ENCODE results near the gene SKI.

Gene SKI

DNA sequence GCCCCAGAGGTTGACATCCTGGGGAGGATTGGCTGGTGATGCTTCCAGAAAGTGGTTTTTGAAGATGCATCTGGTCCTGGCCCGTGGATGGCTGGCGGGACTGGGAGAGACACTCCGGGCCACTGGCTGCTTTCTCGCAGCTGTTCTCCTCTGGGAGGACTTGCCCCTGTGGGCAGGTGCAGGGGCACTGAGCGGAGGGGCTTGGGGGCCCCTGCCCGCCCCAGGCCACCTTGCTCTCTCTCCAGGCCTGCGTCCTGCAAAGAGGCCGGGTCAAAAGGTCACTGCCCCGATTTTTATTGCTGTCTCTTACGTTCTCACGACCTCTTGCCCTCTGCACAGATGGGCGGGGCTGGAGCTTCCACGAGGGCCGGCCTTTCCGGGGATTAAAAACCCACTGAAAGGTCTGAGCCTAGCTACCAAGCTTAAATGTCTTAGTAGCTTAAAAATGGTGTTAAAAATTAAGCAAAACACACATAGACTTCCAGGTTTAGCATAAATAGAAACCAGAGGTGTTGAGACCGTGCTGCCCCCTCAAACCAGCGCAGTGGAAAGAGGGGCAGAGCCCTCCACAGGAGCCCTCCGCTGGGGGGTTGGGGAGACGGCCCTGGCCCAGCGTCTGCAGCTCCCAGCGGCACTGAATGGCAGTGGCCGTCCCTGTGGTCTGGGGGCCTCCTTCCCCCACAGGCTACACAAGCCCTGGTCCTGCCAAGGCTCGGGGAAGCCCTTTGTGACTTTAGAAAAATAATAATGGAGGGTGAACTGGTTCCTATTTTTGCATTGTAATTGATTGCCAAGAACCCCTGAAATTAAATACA, 43.9 kb downstream of the SKI start:
- peaks cover 7% of the 10 kb centered on the region for H3K36me3 Mint-ChIP-seq (ENCODE audit: low read depth)

DNA sequence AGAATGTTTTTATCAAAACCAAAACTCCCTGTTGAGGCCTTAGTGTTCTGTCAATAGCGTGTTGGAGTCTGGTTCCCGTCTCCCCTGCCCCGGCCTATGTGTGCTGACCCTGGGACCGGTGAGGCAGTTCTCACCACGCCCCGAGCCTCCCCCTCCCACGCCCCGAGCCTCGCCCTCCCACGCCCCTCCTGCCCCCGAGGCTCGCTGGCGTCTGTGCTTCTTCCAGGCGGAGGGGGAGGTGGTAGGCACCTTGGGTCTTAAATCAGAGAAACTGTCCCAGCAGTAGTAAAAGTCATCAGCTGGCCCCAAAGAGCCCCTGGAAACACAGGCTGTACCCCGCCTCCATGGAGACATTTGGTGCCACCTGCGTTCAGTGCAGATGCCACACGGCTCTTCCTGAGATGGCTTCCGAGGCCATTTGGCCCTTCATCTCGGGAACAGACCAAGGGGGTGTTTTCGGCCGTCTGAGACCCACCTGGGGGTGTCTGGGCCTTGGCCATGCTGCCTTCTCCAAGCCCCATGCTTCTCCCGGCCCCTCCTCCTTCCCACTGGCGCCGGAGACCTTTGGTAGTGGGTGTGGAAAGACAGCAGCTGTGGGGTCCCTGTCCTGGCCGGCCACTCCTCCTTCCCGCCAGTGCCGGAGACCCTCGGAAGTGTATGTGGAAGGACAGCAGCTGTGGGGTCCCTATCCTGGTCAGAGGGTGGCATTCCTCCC, 44.7 kb downstream of the SKI start:
- Mint-ChIP-seq H3K27ac (peak overlapping the region; percentile 75), H3K27me3 (no peaks in the 10 kb centered on the region), H3K9me3 (no peaks in the 10 kb centered on the region), H3K4me1 (ENCODE audit: low read depth) (peaks cover 72% of the 10 kb centered on the region), H3K4me3 (no peak overlapping the region), H3K36me3 (ENCODE audit: low read depth) (peaks cover 15% of the 10 kb centered on the region)
- DNase-seq: no peak

More for the DNA sequence above, 43.9 kb downstream of the SKI start:
- Mint-ChIP-seq H3K4me1 (ENCODE audit: low read depth) (peaks cover 71% of the 10 kb centered on the region), H3K27me3 (no peaks in the 10 kb centered on the region), H3K4me3 (no peak overlapping the region), H3K27ac (peak overlapping the region; percentile 77), H3K9me3 (no peaks in the 10 kb centered on the region)
- DNase-seq: no peak

DNA sequence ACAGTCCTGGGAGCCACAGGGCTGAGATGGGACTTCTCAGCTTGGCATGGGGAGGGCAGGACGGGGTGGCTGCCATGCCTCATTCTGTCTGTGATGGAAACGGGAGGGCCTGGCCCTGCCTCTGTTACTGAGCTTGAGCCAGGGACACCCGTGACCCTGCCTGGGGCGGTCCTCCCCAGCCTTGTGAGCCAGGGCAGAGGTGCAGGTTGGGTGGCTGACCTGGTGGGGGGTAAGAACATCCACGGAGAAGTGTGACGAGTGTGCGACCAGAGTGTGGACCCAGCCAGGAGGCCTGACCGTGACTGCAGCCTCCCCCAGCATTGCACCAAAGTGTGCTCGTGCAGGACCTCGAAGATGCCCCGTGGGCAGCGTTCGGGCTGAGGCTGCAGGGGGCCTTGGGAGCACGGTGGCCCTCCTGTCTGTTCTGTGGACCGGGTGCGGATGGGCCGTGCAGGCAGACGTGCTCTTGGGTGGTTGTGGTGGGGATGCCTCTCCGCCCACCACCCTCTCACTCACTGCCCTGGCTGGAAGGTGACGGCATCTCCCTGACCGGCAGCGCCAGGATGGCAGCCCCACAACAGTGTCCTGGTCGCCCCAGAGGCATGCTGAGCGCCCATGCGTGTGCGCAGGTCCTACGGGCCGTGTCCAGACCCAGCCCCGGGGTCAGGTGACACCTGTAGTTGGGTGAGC, 45.4 kb downstream of the SKI start:
- Mint-ChIP-seq H3K4me1 (ENCODE audit: low read depth) (peaks cover 72% of the 10 kb centered on the region), H3K4me3 (no peak overlapping the region)
- DNase-seq: no peak

DNA sequence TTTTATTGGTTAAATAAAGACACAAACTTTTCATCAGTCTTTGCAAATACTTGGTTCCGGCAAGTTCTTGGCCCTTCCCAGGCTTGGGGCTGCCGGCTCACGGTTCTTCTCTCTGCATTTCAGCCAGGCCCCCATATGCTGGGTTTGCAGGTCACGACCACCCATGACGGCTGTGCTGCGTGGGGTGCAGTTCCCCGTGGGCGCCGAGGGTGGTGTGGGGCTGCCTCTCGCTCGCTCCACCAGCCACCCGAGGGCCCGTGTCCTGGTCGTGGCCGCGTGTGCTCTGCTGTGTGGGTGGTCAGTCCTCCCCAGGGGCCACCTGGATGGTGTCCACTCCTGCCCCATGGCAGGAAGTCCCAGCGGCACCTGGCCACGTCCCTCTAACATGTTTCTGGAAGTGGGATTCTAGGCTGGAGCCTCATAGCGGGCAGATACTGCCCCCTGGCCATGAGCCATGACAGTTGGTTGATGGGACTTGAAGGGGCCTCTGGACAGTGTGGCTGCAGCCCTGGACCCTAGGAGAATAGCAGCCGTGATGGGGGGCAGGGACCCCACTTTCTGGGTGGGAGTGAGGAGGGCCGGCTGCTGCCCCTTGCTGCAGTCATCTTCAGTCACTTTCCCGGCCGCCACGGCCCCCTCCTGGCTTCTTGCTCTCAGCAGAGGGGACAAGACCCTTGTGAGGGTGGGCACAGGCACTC, 46.3 kb downstream of the SKI start:
- DNase-seq: no peak
- Mint-ChIP-seq H3K9me3 (no peaks in the 10 kb centered on the region), H3K27me3 (no peaks in the 10 kb centered on the region), H3K27ac (peak overlapping the region; percentile 82), H3K36me3 (ENCODE audit: low read depth) (peaks cover 17% of the 10 kb centered on the region), H3K4me1 (ENCODE audit: low read depth) (peaks cover 72% of the 10 kb centered on the region), H3K4me3 (no peak overlapping the region)

More for the DNA sequence above, 45.4 kb downstream of the SKI start:
- Mint-ChIP-seq H3K9me3 (no peaks in the 10 kb centered on the region), H3K27me3 (no peaks in the 10 kb centered on the region), H3K36me3 (ENCODE audit: low read depth) (peaks cover 16% of the 10 kb centered on the region), H3K27ac (peak overlapping the region; percentile 75)

DNA sequence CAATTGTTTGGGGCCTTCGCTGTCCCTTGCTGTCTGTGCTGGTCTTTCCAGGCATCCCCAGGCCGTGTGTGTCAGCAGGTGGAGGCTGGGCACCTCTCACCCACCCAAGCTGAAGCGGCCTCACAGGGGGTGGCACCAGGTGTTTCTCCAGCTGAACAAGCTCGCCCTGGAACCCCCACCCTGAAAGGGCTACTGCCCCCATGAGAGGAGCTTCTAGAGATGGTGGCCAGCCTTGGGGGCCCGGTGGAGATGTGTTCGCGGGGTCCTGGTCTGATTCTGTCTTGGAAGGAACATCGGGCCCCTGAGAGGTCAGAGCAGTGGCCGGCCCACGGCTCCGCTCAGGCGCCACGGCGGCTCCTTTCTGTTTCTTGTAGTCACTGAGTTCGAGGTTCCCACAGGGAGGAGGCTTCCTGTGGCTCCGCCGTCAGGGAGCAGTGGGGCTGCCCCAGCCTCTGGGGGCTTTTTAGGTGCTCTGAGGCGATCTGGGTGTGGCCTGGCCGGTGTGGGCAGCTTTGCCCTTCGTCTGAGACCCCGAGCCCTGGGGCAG, 46.9 kb downstream of the SKI start:
- Mint-ChIP-seq H3K4me1 (ENCODE audit: low read depth) (peaks cover 71% of the 10 kb centered on the region), H3K27me3 (no peaks in the 10 kb centered on the region), H3K9me3 (no peaks in the 10 kb centered on the region), H3K36me3 (ENCODE audit: low read depth) (peaks cover 17% of the 10 kb centered on the region), H3K4me3 (peak overlapping the region; percentile 18), H3K27ac (peak overlapping the region; percentile 82)
- no peak for DNase-seq

DNA sequence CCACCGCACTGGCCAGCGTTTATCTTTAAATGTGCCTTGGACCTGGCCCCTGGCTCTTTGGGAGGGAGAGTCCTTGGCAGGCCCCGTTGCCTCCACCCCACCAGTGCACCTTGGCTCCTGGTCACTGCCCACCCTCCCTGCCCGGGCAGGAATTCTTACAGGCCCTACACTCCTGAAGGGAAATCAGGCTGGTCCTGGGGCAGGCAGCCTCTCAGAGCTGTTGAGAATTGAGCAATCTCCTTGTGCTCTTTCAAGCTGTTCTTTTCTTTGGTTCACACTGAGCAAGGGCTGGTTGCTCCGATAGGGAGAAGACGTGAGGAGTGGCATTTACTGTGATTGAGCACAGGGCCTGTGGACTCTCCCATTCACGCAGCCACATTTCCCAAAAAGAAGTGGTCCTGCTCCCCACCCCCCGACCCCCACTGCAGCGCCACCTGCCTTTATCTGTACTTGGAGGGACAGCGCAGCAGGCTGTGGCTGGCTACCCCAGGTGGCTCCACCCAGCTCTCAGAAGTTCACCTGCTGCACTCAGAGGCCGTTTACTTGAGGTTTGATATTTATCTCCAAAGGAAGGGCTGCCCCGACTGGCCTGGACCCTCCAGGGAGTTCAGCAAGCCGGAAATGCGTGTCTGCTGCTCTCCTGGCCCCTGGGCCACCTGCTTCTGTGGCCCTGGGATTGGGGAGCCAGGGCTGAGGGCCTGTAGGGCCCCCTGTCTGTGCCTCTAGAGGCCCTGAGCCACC, 47.8 kb downstream of the SKI start:
- no peak overlapping the region for H3K4me3 Mint-ChIP-seq
- peaks cover 68% of the 10 kb centered on the region for H3K4me1 Mint-ChIP-seq (ENCODE audit: low read depth)
- peak overlapping the region; percentile 82 for H3K27ac Mint-ChIP-seq

DNA sequence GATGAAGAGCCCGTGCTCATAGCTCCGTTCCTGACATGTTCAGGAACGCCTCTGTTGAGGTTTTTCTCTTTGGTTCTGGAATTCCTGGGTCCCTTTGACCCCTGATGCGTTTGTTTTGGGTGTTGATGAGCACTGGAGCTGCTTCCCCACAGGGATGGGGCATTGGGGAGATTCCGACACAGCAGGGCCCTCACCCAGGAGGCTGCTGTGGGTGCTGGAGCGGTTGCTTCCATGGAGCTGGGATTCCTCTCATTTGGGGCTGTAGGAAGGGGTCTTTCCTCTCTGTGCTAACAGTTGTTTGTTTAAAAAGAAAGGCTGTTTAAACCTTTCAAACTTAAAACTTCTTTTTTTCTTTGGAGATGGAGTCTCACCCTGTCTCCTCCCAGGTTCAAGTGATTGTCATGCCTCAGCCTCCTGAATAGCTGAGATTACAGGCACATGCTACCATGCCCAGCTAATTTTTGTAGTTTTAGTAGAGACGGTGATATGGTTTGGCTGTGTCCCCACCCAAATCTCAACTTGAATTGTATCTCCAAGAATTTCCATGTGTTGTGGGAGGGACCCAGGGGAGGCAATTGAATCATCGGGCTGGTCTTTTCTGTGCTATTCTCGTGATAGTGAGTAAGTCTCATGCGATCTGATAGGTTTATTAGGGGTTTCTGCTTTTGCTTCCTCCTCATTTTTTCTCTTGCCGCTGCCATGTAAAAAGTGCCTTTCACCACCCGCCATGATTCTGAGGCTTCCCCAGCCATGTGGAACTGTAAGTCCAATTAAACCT, 48.9 kb downstream of the SKI start:
- Mint-ChIP-seq H3K27ac (peak overlapping the region; percentile 84), H3K4me3 (no peak overlapping the region), H3K27me3 (no peaks in the 10 kb centered on the region), H3K9me3 (no peaks in the 10 kb centered on the region), H3K36me3 (ENCODE audit: low read depth) (peaks cover 17% of the 10 kb centered on the region), H3K4me1 (ENCODE audit: low read depth) (peaks cover 67% of the 10 kb centered on the region)
- DNase-seq: no peak

More for the DNA sequence above, 47.8 kb downstream of the SKI start:
- Mint-ChIP-seq H3K36me3 (ENCODE audit: low read depth) (peaks cover 17% of the 10 kb centered on the region), H3K27me3 (no peaks in the 10 kb centered on the region), H3K9me3 (no peaks in the 10 kb centered on the region)
- DNase-seq: no peak

DNA sequence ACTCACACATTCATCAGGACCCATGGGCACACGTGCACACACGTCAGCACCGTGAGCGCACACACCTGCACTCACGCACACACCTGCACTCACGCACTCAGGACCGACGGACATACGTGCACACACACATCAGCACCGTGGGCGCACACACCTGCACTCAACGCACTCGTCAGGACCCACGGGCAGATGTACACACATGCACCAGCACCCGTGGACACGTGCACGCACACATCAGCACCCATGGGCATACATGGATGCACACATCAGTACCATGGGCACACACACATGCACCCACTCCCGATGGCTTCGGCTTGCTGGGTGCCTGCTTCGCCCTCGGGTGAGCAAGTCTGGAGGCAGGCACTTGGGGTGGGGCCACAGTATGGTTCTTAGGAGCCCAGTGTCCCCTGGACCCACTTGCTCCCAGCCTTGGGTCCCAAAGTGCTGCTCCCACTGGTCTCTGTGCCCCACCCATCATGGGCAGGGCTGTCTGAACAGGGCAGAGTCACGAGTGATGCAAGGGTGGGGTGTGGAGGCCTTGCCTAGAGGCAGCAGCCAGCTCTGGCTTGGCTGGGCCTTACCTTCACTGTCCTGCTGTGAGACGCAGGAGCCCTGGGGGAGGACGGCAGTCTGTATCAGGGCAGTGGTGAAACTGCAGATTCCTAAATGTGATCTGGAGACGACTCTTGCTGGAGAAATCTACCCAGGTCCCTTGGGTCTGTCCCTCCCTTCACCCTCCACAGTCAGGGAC, 49.8 kb downstream of the SKI start:
- Mint-ChIP-seq H3K27ac (peak overlapping the region; percentile 84), H3K4me3 (no peak overlapping the region), H3K36me3 (ENCODE audit: low read depth) (peaks cover 20% of the 10 kb centered on the region), H3K27me3 (no peaks in the 10 kb centered on the region), H3K9me3 (no peaks in the 10 kb centered on the region), H3K4me1 (ENCODE audit: low read depth) (peaks cover 58% of the 10 kb centered on the region)
- DNase-seq: no peak

DNA sequence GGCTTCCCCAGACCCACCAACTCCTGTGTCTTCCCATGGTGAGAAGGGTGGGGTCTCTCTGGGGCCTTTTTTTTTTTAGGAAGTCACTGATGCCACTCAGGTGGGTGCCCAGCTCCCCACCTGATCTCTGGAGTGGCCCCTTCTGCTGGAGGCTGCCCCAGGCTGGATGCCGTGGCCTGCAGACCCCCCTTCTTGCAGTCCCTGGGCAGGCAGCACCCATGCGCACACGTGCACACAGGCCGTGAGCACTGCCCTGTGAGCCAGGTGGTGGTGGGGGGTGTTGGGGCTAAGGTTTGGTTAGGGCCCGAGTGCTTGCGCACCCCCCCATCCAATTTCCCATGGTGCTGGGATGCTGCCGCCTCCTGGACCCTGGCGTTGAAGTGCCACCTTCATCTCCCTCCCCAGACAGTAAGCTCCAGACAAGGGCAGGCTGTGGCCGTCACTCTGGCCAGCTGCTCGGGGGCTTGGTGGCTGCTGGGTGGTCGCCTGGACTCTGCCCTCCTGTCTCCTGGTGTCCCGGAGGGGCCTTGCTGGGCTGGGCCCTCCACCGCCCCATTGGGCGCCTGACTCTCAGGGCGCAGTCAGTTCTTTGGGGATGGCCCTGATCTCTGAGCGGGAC, 50.6 kb downstream of the SKI start:
- peak overlapping the region; percentile 50 for H3K27ac Mint-ChIP-seq
- DNase-seq: no peak
- no peak overlapping the region for H3K4me3 Mint-ChIP-seq
- peaks cover 20% of the 10 kb centered on the region for H3K36me3 Mint-ChIP-seq (ENCODE audit: low read depth)
- H3K4me1 Mint-ChIP-seq (ENCODE audit: low read depth): peaks cover 57% of the 10 kb centered on the region
- no peaks in the 10 kb centered on the region for H3K27me3 Mint-ChIP-seq
- no peaks in the 10 kb centered on the region for H3K9me3 Mint-ChIP-seq

DNA sequence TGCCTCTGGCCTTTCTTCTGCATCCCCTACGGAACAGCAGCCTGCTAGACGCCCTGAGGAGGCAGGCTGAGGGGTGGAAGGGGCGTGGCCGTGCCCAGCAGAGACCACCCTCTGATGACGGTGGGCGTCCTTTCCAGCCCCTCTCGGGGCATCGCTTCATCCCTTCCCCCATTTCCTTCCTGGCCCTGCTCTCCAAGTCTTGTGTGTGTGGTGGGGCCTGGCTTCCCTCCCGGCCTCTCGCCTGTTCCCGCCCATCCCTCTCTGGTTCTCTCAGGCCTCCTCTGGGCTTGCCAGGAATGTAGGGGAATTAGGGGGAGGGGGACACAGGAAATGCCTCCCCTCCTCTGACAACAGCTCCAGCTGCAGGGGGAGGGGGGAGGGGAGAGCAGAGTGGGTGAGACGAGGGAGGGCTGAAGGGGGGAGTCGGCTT, 51.1 kb downstream of the SKI start:
- Mint-ChIP-seq H3K9me3 (no peaks in the 10 kb centered on the region), H3K27ac (peak overlapping the region; percentile 50), H3K36me3 (ENCODE audit: low read depth) (peaks cover 20% of the 10 kb centered on the region), H3K4me3 (no peak overlapping the region), H3K27me3 (no peaks in the 10 kb centered on the region), H3K4me1 (ENCODE audit: low read depth) (peaks cover 53% of the 10 kb centered on the region)
- DNase-seq: no peak

DNA sequence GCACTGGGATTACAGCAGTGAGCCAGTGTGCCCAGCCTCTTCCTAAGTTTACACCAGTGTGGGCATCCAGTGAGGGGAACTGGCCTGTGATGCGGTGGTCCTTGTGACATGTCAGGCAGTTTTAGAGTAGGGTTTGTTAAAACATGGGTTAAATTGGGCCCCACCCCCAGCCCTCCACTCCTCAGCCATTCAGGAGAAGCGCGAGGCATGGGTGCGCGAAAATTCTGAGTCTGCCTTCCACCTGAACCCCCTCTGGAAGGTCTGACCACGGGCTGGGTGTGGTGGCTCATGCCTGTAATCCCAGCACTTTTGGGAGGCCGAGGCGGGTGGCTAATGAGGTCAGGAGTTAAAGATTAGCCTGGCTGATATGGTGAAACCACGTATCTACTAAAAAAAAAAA, 51.7 kb downstream of the SKI start:
- no peak overlapping the region for H3K4me3 Mint-ChIP-seq
- H3K27ac Mint-ChIP-seq: peak overlapping the region; percentile 29
- H3K27me3 Mint-ChIP-seq: no peaks in the 10 kb centered on the region
- H3K36me3 Mint-ChIP-seq (ENCODE audit: low read depth): peaks cover 20% of the 10 kb centered on the region
- DNase-seq: no peak
- no peaks in the 10 kb centered on the region for H3K9me3 Mint-ChIP-seq
- peaks cover 49% of the 10 kb centered on the region for H3K4me1 Mint-ChIP-seq (ENCODE audit: low read depth)

DNA sequence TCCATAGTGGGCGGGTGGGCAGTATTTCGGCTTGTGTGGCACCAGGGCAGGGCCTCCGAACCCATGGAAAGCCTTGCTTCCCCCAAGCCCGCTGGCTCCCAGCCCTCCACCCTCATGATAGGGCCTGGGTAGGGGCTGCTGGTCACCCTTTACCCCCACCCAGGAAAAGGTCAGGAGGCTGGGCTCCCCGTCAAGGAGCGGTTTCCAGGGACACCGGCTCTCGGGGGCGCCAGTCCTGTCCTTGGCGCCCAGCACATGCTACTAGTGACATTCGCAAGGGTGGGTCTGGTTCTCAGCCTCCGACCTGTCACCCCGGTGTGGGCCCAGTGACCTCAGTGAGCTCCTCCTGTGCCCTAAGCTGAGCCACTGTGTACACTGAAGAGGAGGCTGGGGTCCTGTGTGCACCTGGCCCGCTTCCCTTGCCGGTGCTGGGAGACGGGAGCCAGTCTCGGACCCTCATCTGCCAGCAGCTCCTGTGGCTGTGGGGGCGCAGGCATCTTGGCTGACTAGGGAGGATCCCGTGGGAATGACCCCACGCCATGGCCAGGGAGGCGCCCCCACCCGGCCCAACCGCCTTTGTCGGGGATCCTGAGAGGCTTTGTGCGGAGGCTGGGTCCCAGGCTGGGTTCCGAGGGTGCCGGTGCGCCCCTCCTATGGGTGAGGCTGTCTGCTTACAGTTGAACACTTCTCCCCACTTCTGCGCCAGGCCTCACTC, 54.6 kb downstream of the SKI start:
- H3K27me3 Mint-ChIP-seq: no peaks in the 10 kb centered on the region
- H3K9me3 Mint-ChIP-seq: no peaks in the 10 kb centered on the region
- H3K4me1 Mint-ChIP-seq (ENCODE audit: low read depth): peaks cover 34% of the 10 kb centered on the region
- DNase-seq: no peak
- H3K36me3 Mint-ChIP-seq (ENCODE audit: low read depth): peaks cover 14% of the 10 kb centered on the region
- no peak overlapping the region for H3K4me3 Mint-ChIP-seq
- H3K27ac Mint-ChIP-seq: no peak overlapping the region
